ENCODE measurements around the gene XRCC2.

XRCC2 gene

GRCh38 chr7:152710153-152710442, 34.2 kb upstream of the XRCC2 start:
- Histone ChIP-seq H3K23ac (ENCODE audit: low read depth, low read length, poor library complexity) (no peak overlapping the region), H3K4me2 (ENCODE audit: insufficient read depth, low read length, poor library complexity, severe bottlenecking) (no peak overlapping the region), H3K79me1 (ENCODE audit: low read depth, low read length) (no peaks in the 10 kb centered on the region), H4K8ac (ENCODE audit: low read depth, low read length) (no peak overlapping the region), H2BK12ac (ENCODE audit: low read length) (no peak overlapping the region), H4K91ac (ENCODE audit: low read depth, low read length, poor library complexity) (no peak overlapping the region), H2AK5ac (ENCODE audit: low read depth, low read length) (no peak overlapping the region), H3K4me3 (ENCODE audit: low read length in 2 of 2) (no peak overlapping the region), H3K27ac (replicated peaks; ENCODE audit: low read length) (no peak overlapping the region), H2BK15ac (ENCODE audit: low read length) (no peak overlapping the region), H3K36me3 (replicated peaks in 1 of 2; ENCODE audit: control insufficient read depth in 2 of 2, insufficient read depth in 2 of 2, low read length in 2 of 2) (no peaks in the 10 kb centered on the region), H2BK120ac (ENCODE audit: low read depth, low read length) (no peak overlapping the region), H3K9me3 (replicated peaks in 1 of 2; ENCODE audit: control insufficient read depth in 2 of 2, insufficient read depth in 1 of 2, low read depth in 1 of 2, low read length in 2 of 2) (peaks cover 0 to 2% of the 10 kb centered on the region in 2 donors), H2AFZ (ENCODE audit: low read length) (no peak overlapping the region), H3K14ac (ENCODE audit: low read length) (no peak overlapping the region), H3K27me3 (ENCODE audit: control insufficient read depth in 3 of 3, insufficient read depth in 3 of 3, low read depth in 1 of 3, low read length in 3 of 3) (no peaks in the 10 kb centered on the region), H3K4ac (ENCODE audit: low read length) (no peak overlapping the region), H3K9ac (ENCODE audit: low read depth, low read length, poor library complexity) (no peak overlapping the region), H3K4me1 (ENCODE audit: control insufficient read depth in 2 of 2, insufficient read depth in 1 of 2, low read depth in 1 of 2, low read length in 2 of 2) (peaks cover 0 to 3% of the 10 kb centered on the region in 2 donors), H2BK5ac (ENCODE audit: low read length) (no peak overlapping the region), H3K18ac (ENCODE audit: low read length) (no peak overlapping the region)
- no CpG with 5 or more reads among the region's 2 CpGs for whole genome bisulfite sequencing, 2 donors (ENCODE audit: extremely low coverage in 2 of 2, insufficient read length in 2 of 2, insufficient replicate concordance in 1 of 2)
- no peak for DNase-seq (ENCODE audit: low spot score)

- H2AFZ ChIP-seq (ENCODE audit: low read length), result no peak overlapping the region
- no peak overlapping the region for H2BK5ac ChIP-seq (ENCODE audit: low read length)
- no peak overlapping the region for H3K4me2 ChIP-seq (ENCODE audit: insufficient read depth, low read length, poor library complexity, severe bottlenecking)
- H3K27ac ChIP-seq (replicated peaks; ENCODE audit: low read length), result peak overlapping the region; percentile 16
- peak; percentile 15 for DNase-seq (ENCODE audit: low spot score)
- no peaks in the 10 kb centered on the region for H3K36me3 ChIP-seq (replicated peaks in 1 of 2; ENCODE audit: control insufficient read depth in 2 of 2, insufficient read depth in 2 of 2, low read length in 2 of 2)
- H3K14ac ChIP-seq (ENCODE audit: low read length), result no peak overlapping the region
- no peak overlapping the region for H2AK5ac ChIP-seq (ENCODE audit: low read depth, low read length)
- no CpG with 5 or more reads among the region's 5 CpGs for WGBS, 2 donors (ENCODE audit: extremely low coverage in 2 of 2, insufficient read length in 2 of 2, insufficient replicate concordance in 1 of 2)
- H3K18ac ChIP-seq (ENCODE audit: low read length), result no peak overlapping the region
- H3K23ac ChIP-seq (ENCODE audit: low read depth, low read length, poor library complexity), result no peak overlapping the region
- H3K9ac ChIP-seq (ENCODE audit: low read depth, low read length, poor library complexity), result no peak overlapping the region
- H4K91ac ChIP-seq (ENCODE audit: low read depth, low read length, poor library complexity), result no peak overlapping the region
- peaks cover 0 to 3% of the 10 kb centered on the region in 2 donors for H3K4me1 ChIP-seq (ENCODE audit: control insufficient read depth in 2 of 2, insufficient read depth in 1 of 2, low read depth in 1 of 2, low read length in 2 of 2)
- no peak overlapping the region for H2BK120ac ChIP-seq (ENCODE audit: low read depth, low read length)
- H3K4me3 ChIP-seq (ENCODE audit: low read length in 2 of 2), result no peak overlapping the region
- no peak overlapping the region for H3K4ac ChIP-seq (ENCODE audit: low read length)
- no peaks in the 10 kb centered on the region for H3K79me1 ChIP-seq (ENCODE audit: low read depth, low read length)
- H3K27me3 ChIP-seq (ENCODE audit: control insufficient read depth in 3 of 3, insufficient read depth in 3 of 3, low read depth in 1 of 3, low read length in 3 of 3), result no peaks in the 10 kb centered on the region
- H3K9me3 ChIP-seq (replicated peaks in 1 of 2; ENCODE audit: control insufficient read depth in 2 of 2, insufficient read depth in 1 of 2, low read depth in 1 of 2, low read length in 2 of 2), result peaks cover 0 to 4% of the 10 kb centered on the region in 2 donors
- no peak overlapping the region for H4K8ac ChIP-seq (ENCODE audit: low read depth, low read length)
- H2BK12ac ChIP-seq (ENCODE audit: low read length), result no peak overlapping the region
- H2BK15ac ChIP-seq (ENCODE audit: low read length), result no peak overlapping the region
These were observed 33.6 kb upstream of the XRCC2 start for GRCh38 chr7:152709287-152710152.

- Histone ChIP-seq H4K91ac (ENCODE audit: low read depth, low read length, poor library complexity) (no peak overlapping the region), H2BK5ac (ENCODE audit: low read length) (no peak overlapping the region), H2BK12ac (ENCODE audit: low read length) (no peak overlapping the region), H3K27me3 (ENCODE audit: control insufficient read depth in 3 of 3, insufficient read depth in 3 of 3, low read depth in 1 of 3, low read length in 3 of 3) (no peaks in the 10 kb centered on the region), H2BK120ac (ENCODE audit: low read depth, low read length) (no peak overlapping the region), H3K27ac (replicated peaks; ENCODE audit: low read length) (no peak overlapping the region), H3K36me3 (replicated peaks in 1 of 2; ENCODE audit: control insufficient read depth in 2 of 2, insufficient read depth in 2 of 2, low read length in 2 of 2) (no peaks in the 10 kb centered on the region), H3K9me3 (replicated peaks in 1 of 2; ENCODE audit: control insufficient read depth in 2 of 2, insufficient read depth in 1 of 2, low read depth in 1 of 2, low read length in 2 of 2) (peaks cover 0 to 4% of the 10 kb centered on the region in 2 donors), H3K18ac (ENCODE audit: low read length) (no peak overlapping the region), H2AFZ (ENCODE audit: low read length) (no peak overlapping the region), H3K4me2 (ENCODE audit: insufficient read depth, low read length, poor library complexity, severe bottlenecking) (no peak overlapping the region), H3K4me1 (ENCODE audit: control insufficient read depth in 2 of 2, insufficient read depth in 1 of 2, low read depth in 1 of 2, low read length in 2 of 2) (no peaks in the 10 kb centered on the region), H3K14ac (ENCODE audit: low read length) (no peak overlapping the region), H3K4ac (ENCODE audit: low read length) (no peak overlapping the region), H2AK5ac (ENCODE audit: low read depth, low read length) (no peak overlapping the region), H3K4me3 (ENCODE audit: low read length in 2 of 2) (no peak overlapping the region), H3K23ac (ENCODE audit: low read depth, low read length, poor library complexity) (no peak overlapping the region), H4K8ac (ENCODE audit: low read depth, low read length) (no peak overlapping the region), H3K79me1 (ENCODE audit: low read depth, low read length) (no peaks in the 10 kb centered on the region), H3K9ac (ENCODE audit: low read depth, low read length, poor library complexity) (no peak overlapping the region), H2BK15ac (ENCODE audit: low read length) (no peak overlapping the region)
- WGBS, 2 donors (ENCODE audit: extremely low coverage in 2 of 2, insufficient read length in 2 of 2, insufficient replicate concordance in 1 of 2), result no CpG with 5 or more reads among the region's 1 CpG
- no peak for DNase-seq (ENCODE audit: low spot score)
These were observed 28.9 kb upstream of the XRCC2 start for GRCh38 chr7:152704796-152705384.

- Histone ChIP-seq H2AK5ac (ENCODE audit: low read depth, low read length) (no peak overlapping the region), H2BK15ac (ENCODE audit: low read length) (no peak overlapping the region), H3K36me3 (replicated peaks in 1 of 2; ENCODE audit: control insufficient read depth in 2 of 2, insufficient read depth in 2 of 2, low read length in 2 of 2) (no peaks in the 10 kb centered on the region), H3K14ac (ENCODE audit: low read length) (no peak overlapping the region), H4K8ac (ENCODE audit: low read depth, low read length) (no peak overlapping the region), H4K91ac (ENCODE audit: low read depth, low read length, poor library complexity) (no peak overlapping the region), H3K9ac (ENCODE audit: low read depth, low read length, poor library complexity) (no peak overlapping the region), H3K27me3 (ENCODE audit: control insufficient read depth in 3 of 3, insufficient read depth in 3 of 3, low read depth in 1 of 3, low read length in 3 of 3) (no peaks in the 10 kb centered on the region), H3K27ac (replicated peaks; ENCODE audit: low read length) (no peak overlapping the region), H3K4me1 (ENCODE audit: control insufficient read depth in 2 of 2, insufficient read depth in 1 of 2, low read depth in 1 of 2, low read length in 2 of 2) (no peaks in the 10 kb centered on the region), H3K9me3 (replicated peaks in 1 of 2; ENCODE audit: control insufficient read depth in 2 of 2, insufficient read depth in 1 of 2, low read depth in 1 of 2, low read length in 2 of 2) (no peaks in the 10 kb centered on the region), H3K4ac (ENCODE audit: low read length) (no peak overlapping the region), H3K4me3 (ENCODE audit: low read length in 2 of 2) (no peak overlapping the region), H3K18ac (ENCODE audit: low read length) (no peak overlapping the region), H2BK12ac (ENCODE audit: low read length) (no peak overlapping the region), H3K4me2 (ENCODE audit: insufficient read depth, low read length, poor library complexity, severe bottlenecking) (no peak overlapping the region), H2AFZ (ENCODE audit: low read length) (no peak overlapping the region), H3K23ac (ENCODE audit: low read depth, low read length, poor library complexity) (no peak overlapping the region), H3K79me1 (ENCODE audit: low read depth, low read length) (no peaks in the 10 kb centered on the region), H2BK5ac (ENCODE audit: low read length) (no peak overlapping the region), H2BK120ac (ENCODE audit: low read depth, low read length) (no peak overlapping the region)
- no peak for DNase-seq (ENCODE audit: low spot score)
These were observed 23.1 kb upstream of the XRCC2 start for GRCh38 chr7:152699079-152699478.
